ENCODE measurements around the gene VAV1. TPM values are rescaled to one million over a fixed set of nuclear protein-coding genes. Genes with fewer than 3 reads are reported as not detected.
A peak's percentile ranks its signal among the peaks of the same experiment; 100 is the strongest.

Gene VAV1
- total and polyA plus RNA-seq, 4 donors, result 0.60 to 13.3 (median 4.1) TPM

DNA sequence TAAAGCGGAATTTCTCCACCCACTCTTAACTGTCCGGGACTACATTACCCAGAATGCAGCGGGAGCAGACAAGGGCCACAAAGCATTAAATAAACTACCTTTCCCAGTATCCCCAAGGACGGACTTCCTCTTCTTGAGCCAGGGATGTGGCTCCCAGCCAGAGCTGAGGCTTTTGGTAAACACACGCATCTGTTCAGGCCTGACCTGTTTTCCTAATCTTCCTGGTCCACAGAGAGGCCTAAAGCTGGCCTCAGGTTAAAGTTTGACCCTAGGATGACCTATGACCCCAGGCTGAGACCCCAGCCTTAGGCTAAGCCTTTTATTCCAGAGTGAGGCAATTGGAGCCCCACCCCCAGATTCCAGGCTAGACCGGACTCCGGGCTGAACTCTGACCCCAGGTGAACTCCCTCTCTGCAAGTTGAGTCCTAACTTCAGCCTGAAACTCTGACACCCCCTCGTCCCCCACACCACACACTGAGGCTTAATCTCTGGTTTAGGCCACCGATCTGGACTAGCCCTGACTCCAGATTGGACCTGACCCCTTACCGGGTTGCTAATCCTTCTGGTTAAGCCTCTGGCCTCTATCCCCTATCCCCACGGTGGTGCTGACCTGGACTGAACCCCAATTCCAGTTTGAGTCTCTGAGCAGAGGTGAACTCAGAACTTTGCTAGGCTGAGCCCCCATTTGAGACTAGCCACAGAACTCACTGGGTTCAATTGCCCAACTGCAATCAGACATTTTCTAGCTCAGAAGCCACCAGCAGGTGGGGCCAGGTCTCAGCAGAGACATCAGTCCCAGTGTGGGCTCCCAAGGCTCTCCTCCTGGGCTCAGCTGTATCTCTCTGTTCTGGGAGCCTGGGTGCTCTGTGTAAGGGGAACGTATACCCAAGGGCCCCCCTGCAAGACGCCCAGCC lies 34.4 kb upstream of the VAV1 start (continued):
- TF ChIP-seq, protein P1, sequence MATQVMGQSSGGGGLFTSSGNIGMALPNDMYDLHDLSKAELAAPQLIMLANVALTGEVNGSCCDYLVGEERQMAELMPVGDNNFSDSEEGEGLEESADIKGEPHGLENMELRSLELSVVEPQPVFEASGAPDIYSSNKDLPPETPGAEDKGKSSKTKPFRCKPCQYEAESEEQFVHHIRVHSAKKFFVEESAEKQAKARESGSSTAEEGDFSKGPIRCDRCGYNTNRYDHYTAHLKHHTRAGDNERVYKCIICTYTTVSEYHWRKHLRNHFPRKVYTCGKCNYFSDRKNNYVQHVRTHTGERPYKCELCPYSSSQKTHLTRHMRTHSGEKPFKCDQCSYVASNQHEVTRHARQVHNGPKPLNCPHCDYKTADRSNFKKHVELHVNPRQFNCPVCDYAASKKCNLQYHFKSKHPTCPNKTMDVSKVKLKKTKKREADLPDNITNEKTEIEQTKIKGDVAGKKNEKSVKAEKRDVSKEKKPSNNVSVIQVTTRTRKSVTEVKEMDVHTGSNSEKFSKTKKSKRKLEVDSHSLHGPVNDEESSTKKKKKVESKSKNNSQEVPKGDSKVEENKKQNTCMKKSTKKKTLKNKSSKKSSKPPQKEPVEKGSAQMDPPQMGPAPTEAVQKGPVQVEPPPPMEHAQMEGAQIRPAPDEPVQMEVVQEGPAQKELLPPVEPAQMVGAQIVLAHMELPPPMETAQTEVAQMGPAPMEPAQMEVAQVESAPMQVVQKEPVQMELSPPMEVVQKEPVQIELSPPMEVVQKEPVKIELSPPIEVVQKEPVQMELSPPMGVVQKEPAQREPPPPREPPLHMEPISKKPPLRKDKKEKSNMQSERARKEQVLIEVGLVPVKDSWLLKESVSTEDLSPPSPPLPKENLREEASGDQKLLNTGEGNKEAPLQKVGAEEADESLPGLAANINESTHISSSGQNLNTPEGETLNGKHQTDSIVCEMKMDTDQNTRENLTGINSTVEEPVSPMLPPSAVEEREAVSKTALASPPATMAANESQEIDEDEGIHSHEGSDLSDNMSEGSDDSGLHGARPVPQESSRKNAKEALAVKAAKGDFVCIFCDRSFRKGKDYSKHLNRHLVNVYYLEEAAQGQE (IDR thresholded peaks at IDR 0.05), result peak; percentile 58
- peak; percentile 88 for TF ChIP-seq SP1 (IDR thresholded peaks at IDR 0.05)
- TF ChIP-seq YY1 (IDR thresholded peaks at IDR 0.05), result peak; percentile 84
- TF ChIP-seq NR2F2 (IDR thresholded peaks at IDR 0.05), result peak; percentile 100

DNA sequence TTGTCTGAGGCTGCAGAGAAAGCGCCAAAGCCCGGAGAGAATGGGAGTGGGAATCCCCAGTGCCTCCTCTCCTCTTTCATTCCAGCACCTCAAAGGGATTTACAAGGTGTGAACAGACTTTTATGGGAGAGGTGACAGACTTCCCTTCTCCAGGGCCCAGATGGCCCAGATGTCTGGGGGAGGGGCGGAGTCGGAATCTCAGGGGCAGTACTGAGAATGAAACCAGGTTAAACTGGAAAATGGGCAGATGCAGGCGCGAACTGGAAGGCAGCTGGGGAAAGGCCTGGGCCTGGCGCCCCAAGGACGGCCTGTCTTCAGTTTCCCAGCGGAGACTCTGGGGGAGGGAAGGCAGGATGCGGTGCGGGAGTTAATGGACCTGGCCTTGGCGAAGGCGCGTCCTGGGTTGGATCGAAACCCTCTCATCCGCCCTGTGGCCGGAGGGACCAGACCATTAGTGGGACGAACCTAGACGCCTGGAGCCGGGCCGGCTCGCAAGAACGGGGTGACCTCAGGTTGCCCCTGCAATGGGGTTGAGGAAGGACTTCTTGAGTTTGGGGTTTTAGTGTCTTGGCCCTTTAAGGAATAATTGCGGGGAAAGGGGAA lies 33.6 kb upstream of the VAV1 start:
- peak overlapping the region; percentile 27 to 39 (median 36) for H3K4me3 ChIP-seq (ENCODE audit: low read depth in 1 of 3, low read length in 3 of 3)
- no peak for TF ChIP-seq RAD21 (IDR thresholded peaks at IDR 0.05)
- no peak for TF ChIP-seq FOXA2 (IDR thresholded peaks at IDR 0.05)
- TF ChIP-seq, protein P2, sequence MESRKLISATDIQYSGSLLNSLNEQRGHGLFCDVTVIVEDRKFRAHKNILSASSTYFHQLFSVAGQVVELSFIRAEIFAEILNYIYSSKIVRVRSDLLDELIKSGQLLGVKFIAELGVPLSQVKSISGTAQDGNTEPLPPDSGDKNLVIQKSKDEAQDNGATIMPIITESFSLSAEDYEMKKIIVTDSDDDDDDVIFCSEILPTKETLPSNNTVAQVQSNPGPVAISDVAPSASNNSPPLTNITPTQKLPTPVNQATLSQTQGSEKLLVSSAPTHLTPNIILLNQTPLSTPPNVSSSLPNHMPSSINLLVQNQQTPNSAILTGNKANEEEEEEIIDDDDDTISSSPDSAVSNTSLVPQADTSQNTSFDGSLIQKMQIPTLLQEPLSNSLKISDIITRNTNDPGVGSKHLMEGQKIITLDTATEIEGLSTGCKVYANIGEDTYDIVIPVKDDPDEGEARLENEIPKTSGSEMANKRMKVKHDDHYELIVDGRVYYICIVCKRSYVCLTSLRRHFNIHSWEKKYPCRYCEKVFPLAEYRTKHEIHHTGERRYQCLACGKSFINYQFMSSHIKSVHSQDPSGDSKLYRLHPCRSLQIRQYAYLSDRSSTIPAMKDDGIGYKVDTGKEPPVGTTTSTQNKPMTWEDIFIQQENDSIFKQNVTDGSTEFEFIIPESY (IDR thresholded peaks at IDR 0.05), result no peak
- H3K27me3 ChIP-seq (ENCODE audit: control insufficient read depth in 4 of 4, insufficient read depth in 4 of 4, low read length in 3 of 4), result no peaks in the 10 kb centered on the region
- 8% methylated on average over 24 of the region's 24 CpGs for WGBS
- peaks cover 0 to 5% (median 2%) of the 10 kb centered on the region in 4 donors for H3K36me3 ChIP-seq (ENCODE audit: control insufficient read depth in 4 of 4, insufficient read depth in 3 of 4, low read depth in 1 of 4, low read length in 3 of 4)
- H3K9me3 ChIP-seq (ENCODE audit: control insufficient read depth in 4 of 4, low read length in 3 of 4), result no peaks in the 10 kb centered on the region
- peak overlapping the region; percentile 17 to 62 for H3K9ac ChIP-seq (ENCODE audit: low read depth in 1 of 2, low read length in 2 of 2)
- H3K4me1 ChIP-seq (ENCODE audit: control insufficient read depth in 4 of 4, insufficient read depth in 4 of 4, low read length in 3 of 4), result peaks cover 9 to 46% (median 34%) of the 10 kb centered on the region in 4 donors
- H3K27ac ChIP-seq (ENCODE audit: low read depth in 1 of 2, low read length in 2 of 2), result peak overlapping the region; percentile 71 to 87
- DNase-seq (ENCODE audit: low spot score), result no peak

DNA sequence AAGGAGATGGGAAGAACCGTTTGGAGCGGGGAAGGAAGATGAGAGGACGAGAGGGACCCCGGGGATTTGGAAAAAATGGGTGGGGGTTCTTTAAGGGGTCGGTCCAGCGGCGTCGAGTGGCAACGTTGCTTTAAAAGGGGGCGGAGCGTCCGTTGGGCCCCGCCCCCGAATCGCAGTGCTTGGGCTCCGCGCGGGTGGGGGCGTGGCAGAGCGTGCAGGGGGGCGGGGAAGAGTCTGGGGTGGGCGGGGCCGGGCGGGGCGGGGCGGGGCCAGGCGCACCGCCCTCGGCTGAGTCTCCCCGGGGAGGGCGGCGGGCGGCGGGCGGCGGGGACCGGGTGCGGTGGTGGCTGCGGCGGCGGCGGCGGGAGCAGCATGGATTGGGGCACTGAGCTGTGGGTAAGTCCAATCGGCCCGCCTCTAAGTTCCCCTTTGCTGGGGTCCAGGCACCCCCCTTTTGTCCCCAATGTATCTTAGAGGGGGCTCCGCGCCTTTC lies 33.1 kb upstream of the VAV1 start, which contains the start of gene TRIP10:
TSS of gene TRIP10 (plus strand) at position 291 of the 493 bp plus-strand sequence. CDS start at position 373, 82 bp downstream.
- Histone ChIP-seq H3K27me3 (ENCODE audit: control insufficient read depth in 4 of 4, insufficient read depth in 4 of 4, low read length in 3 of 4) (no peaks in the 10 kb centered on the region), H3K9me3 (ENCODE audit: control insufficient read depth in 4 of 4, low read length in 3 of 4) (no peaks in the 10 kb centered on the region), H3K9ac (ENCODE audit: low read depth in 1 of 2, low read length in 2 of 2) (peak within 1 kb of the TSS; percentile 60 to 62), H3K4me1 (ENCODE audit: control insufficient read depth in 4 of 4, insufficient read depth in 4 of 4, low read length in 3 of 4) (peaks cover 9 to 45% (median 34%) of the 10 kb centered on the region in 4 donors), H3K4me3 (ENCODE audit: low read depth in 1 of 3, low read length in 3 of 3) (peak within 1 kb of the TSS; percentile 62 to 72 (median 67)), H3K27ac (ENCODE audit: low read depth in 1 of 2, low read length in 2 of 2) (peak within 1 kb of the TSS; percentile 77 to 87), H3K36me3 (ENCODE audit: control insufficient read depth in 4 of 4, insufficient read depth in 3 of 4, low read depth in 1 of 4, low read length in 3 of 4) (peaks cover 0 to 5% (median 2%) of the 10 kb centered on the region in 4 donors)
- TF ChIP-seq FOXA1 (IDR thresholded peaks at IDR 0.05) (no peak), NR2F2 (IDR thresholded peaks at IDR 0.05) (peak; percentile 7)
- WGBS, result under 1% methylated on average over 47 of the region's 47 CpGs
- DNase-seq (ENCODE audit: low spot score), result peak; percentile 88
